NCI-H1436 (cell line): Measurements from ENCODE around the gene LSP1.
"Not testable (repeated sequence)": the region's sequence is repeated elsewhere in the genome, so short reads cannot be mapped to it uniquely, and the experiment has no call there.

Experiments
- DNase-seq: peaks from one replicate; lab custom pipeline; 2025; lab: John Stamatoyannopoulos, UW

LSP1 gene

GRCh38 chr11:1928891-1929541 lies 76.1 kb downstream of the LSP1 start:
- no peak for DNase-seq

- no peak for DNase-seq
These were observed 77.0 kb downstream of the LSP1 start for GRCh38 chr11:1929621-1930461.

GRCh38 chr11:1930462-1930830 lies 77.6 kb downstream of the LSP1 start:
- DNase-seq = no peak

GRCh38 chr11:1931341-1932104 lies 78.6 kb downstream of the LSP1 start:
- no peak for DNase-seq

GRCh38 chr11:1932105-1932480 lies 79.2 kb downstream of the LSP1 start:
- no peak for DNase-seq

GRCh38 chr11:1932681-1933080 lies 79.8 kb downstream of the LSP1 start:
- DNase-seq = no peak

- DNase-seq = no peak
These were observed 80.8 kb downstream of the LSP1 start for GRCh38 chr11:1933416-1934334.

GRCh38 chr11:1934335-1935155 lies 81.7 kb downstream of the LSP1 start:
- no peak for DNase-seq

- DNase-seq = no peak
These were observed 82.5 kb downstream of the LSP1 start for GRCh38 chr11:1935156-1936071.

- DNase-seq = no peak
These were observed 83.3 kb downstream of the LSP1 start for GRCh38 chr11:1936072-1936780.

- no peak for DNase-seq
These were observed 84.1 kb downstream of the LSP1 start for GRCh38 chr11:1936781-1937615.

- no peak for DNase-seq
These were observed 84.9 kb downstream of the LSP1 start for GRCh38 chr11:1937616-1938342.

- no peak for DNase-seq
These were observed 85.6 kb downstream of the LSP1 start for GRCh38 chr11:1938343-1939005.

GRCh38 chr11:1939006-1939625 lies 86.2 kb downstream of the LSP1 start:
- no peak for DNase-seq

GRCh38 chr11:1939788-1940187 lies 86.9 kb downstream of the LSP1 start:
- DNase-seq = not testable (repeated sequence)
